ENCODE measurements around the gene APLNR. TPM values are rescaled to one million over a fixed set of nuclear protein-coding genes. Genes with fewer than 3 reads are reported as not detected.
A peak's percentile ranks its signal among the peaks of the same experiment; 100 is the strongest.

Gene APLNR
- total RNA-seq, 1 experiment from 2014 or later = not detected

DNA sequence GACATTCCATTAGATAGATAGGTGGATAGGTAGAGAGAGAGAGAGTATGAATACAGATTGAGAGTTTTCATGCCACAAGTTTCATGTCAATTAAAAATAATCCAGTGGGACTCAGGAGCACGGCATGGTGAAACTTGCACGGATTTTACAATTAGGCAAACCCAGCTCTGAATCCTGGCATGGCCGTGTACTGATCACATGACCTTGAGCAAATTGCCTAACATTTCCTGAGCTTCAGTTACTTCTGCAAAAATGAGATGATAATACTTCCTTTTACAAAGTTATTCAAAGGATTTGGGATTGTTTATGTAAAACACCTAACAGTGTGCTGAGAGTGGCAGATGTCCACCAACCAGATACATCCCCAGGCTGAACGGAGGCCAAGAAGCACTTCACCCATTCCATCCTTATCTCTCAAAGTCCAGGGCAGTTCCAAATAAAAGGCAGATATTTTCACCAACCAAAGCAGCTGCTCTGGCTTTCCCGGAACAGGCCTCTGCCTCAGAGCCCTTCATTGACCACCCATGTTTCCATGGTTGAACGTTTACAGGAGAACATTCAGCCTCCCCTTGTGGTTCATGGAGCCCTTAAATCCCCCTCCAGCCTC, 17.9 kb downstream of the APLNR start:
- no peak for DNase-seq (ENCODE audit: low spot score)

DNA sequence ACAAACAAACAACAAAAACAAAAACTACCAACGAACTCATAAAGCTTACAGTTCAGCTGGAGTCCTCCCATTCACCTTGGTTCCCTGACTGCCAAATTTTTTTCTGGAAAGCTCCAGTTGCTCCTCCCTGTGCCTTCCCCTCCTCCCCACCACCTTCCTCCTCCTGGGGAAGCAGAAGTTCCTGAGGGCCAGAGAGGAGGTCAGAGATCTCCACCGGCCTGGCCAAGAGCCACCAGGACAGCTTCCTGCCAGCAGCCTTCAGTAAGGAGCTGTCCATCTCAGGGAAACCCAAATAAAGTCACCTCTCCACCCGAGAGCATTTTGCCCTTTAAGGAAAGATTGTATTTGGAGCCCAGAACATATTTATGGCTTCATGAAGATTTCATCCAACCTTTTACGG, 20.0 kb downstream of the APLNR start:
- DNase-seq (ENCODE audit: low spot score) = no peak

DNA sequence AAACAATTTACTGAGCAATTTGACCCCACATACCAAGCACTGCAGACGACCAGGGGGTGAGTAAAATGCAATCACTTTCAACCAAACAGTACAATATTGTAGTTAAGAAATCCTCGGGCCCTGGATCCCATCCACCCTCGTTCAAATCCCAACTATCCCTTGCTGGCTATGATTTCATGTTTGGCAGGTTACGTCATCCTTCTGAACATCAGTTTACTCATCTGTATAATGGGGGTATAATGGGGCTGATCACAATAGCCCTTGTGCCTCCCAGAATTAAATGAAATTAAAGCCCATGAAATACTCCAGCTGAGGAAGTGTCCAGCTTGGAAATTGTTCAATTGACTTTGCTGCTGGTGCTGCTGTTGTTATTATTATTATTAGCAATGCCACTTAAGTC, 20.6 kb downstream of the APLNR start:
- DNase-seq (ENCODE audit: low spot score) = no peak

DNA sequence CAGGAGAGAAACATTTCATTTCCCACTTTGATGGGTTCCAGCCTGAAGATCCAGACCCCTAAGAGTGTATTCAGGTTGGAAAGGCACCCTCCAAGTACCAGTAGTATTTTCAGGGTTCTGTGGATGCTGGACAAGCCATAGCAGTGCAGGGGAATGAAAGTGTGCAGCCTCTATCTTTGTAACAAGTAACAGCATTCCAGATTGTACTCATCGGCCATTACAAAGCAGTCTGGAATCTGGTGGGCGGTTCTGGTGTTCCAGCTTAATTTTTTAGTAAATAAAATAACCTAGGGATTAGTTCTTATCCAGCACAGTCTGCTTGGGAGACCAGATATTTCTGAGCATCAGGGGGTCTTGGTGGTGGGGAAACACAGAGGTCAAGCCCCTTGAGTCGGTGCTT, 22.6 kb downstream of the APLNR start:
- DNase-seq (ENCODE audit: low spot score) = no peak

DNA sequence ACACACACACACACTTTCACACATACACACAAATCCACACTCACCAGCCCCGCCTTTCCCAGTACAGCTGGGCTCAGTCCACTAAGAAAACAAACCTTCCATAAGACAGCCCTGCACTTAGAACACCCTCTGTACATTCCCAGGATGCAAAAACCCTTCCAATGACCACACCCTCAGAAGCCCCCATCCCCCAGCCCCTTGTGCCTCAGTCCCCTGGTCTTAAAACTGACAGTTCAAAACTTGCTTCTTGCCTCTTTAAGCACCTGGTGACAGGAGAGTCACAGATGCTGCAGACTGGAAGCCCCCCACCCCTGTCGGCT, 23.0 kb downstream of the APLNR start:
- no peak for DNase-seq (ENCODE audit: low spot score)

DNA sequence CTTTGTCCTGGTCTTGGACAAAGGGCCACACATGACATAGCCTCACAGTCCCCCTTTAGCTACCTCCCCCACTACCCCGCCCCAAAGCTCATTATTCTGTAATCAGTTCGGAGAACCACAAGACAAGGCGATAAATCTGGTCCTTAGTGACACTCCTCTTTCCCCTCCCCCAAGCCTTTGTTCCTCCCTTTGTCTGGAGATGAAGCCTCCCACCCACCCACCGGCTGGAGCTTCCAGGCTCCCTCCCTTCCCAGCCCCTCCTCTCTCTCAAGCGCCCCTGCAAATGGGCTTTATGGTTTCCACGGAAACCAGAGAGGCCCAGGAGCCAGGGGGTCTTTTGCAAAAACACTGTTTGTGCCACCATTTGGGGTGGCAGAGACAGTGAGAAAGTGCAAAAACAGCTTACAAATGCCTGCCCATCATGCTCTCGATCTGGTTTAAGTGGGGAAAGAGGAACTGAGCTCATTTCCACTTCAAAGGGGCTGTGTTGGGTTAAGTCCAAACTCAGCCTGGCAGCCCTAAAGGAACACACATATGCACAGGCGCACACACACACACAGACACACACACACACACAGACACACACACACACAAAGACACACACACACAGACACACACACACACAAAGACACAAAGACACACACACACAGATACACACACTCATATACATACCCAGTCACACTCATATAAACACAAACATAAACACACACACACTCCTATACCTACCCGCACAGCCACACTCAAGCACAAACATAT, 23.5 kb downstream of the APLNR start:
- no peak for DNase-seq (ENCODE audit: low spot score)

DNA sequence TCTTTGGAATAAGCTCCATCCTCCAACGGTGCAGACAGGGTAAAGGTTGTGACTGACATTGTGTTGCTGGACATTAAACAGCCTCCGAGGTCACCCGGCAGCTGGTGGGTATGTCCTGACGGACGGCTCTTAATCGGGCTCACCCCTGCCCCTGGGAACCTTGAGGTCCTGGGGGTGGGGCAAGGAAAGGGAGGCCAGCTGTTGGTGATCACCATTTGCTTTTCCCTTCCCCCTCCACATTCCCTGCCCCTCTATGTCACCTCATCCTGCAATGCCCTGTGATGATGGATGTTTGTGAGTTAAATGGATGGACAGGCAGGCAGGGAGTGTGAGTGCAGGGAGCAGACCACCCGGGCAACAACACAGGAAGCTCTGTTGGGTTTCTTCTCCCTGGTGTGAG, 26.3 kb downstream of the APLNR start:
- no peak for DNase-seq (ENCODE audit: low spot score)

DNA sequence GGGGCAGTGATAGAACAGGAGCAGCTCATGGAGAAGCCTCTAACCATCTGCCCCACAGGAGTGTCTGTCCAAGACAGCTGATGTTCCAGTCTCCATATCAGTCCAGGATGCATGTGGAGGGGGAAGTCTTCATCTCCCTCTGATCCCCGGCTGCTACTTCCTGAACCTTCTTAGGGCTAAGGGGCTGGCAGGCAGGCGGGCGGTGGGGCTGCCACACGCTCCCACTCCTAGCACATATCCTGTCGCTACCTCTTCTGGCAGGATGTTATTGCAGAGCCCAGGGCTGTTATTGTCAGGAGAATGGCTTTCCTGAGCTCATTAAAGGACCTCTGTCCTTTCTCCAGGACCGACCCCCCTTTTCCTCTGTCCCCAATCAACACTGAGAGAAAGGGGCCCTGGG, 29.9 kb downstream of the APLNR start:
- DNase-seq (ENCODE audit: low spot score) = no peak

DNA sequence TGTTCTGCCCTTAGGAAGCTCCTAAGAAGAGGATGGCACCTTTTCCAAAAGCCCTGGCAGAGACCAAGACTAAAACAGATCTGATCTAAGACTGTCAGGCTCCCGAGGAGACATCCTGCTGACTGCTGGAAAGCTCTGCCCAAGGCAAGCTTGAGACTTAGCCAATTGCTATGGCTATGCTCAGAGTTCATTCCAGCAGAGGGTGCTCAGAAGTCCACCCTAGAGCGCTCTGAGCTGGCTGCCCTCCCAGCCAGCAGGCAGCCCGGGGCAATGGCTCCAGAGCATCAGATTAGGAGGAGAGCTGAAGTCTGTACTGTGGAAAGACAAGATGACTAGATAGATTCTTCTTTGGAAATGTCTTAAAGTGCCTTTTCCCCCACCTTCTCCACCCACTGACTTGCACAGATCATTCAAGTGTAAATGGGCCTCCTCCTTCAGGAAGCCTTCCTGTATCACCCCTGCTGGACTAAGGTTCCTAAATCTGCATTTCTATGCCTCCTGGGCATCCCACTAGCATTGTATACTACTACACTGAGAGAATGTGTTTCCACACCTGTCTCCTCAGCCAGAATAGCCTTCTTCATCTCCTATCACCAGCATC, 31.9 kb downstream of the APLNR start:
- peak; percentile 14 for DNase-seq (ENCODE audit: low spot score)

DNA sequence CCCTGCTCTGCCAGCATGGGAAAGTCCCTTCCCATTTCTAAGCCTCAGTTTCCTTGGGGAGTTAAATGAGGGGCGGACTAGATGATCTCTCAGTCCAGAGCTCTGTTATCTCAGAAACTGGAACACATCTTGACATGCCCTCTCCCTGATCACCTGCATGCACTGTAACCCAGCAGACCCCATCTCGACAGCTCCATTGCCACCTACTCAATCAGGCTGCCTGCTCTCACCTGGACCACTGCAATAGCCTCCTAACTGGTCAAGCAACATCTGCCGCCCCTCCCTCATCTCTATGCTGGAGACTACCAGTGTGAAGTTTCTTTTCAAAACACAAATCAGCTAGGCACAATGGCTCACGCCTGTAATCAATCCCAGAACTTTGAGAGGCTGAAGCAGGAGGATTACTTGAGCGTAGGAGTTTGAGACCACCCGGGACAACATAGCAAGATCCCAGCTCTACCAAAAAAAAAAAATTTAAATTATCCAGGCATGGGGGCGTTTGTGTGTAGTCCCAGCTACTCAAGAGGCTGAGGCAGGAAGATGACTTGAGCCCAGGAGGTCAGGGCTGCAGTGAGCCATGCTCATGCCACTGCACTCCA, 33.1 kb downstream of the APLNR start:
- DNase-seq (ENCODE audit: low spot score) = no peak

DNA sequence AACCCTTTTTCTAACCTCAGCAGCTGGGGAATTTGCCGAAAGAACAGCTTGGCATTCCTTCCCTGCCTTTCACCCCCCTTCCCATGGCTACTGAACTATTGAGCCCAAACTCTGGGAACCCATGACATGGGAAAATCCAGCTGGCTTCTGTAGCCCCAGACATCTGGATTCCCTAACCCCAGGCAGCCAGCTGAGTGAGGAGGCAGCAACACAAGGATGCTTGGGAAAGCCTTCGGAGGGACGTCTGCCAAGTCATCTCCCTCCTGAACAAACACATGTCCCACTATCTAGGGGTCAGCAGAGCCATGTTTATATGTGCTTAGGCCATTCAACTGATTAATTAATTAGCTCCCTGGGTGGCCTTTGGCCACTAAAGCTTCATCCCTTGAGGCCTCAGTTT, 33.7 kb downstream of the APLNR start:
- DNase-seq (ENCODE audit: low spot score) = no peak

DNA sequence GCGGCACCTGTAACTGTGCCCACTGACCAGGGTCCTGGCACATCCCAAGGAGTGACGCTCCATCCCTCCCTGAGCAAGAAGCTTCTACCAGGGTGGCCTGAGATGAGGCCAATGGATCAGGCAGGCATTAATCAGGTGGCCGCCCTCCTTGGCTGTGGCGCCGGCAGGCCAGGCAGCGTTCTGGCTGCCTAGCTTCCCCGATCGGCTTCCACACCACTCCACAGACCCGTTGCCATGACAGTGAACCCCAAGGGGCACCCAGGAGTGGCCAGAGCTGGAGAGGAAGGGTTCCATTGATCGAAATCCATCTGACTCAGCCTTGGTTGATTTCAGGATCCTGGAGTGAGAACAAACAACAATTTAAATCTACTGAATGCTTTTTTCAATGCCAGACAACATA, 34.8 kb downstream of the APLNR start:
- DNase-seq (ENCODE audit: low spot score) = no peak

DNA sequence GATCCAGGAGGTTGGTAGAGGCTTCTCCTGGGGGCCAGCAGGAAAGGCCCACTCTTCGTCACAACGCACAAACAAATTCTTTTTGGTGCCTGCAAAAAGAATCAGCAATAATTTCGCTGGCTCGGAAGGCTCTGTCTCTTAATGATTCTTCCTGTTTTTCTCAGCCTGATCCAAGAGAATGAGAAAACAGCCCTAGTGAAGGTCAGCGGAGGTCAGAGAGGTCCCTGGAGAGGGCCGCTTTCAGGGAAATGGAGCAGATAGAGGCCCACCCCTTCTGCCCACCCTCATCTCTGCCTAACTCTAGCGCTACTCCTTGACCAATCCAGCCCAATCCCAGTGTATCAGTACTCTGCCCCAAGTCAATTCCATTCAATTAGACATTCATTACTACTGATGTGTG, 36.1 kb downstream of the APLNR start:
- no peak for DNase-seq (ENCODE audit: low spot score)

DNA sequence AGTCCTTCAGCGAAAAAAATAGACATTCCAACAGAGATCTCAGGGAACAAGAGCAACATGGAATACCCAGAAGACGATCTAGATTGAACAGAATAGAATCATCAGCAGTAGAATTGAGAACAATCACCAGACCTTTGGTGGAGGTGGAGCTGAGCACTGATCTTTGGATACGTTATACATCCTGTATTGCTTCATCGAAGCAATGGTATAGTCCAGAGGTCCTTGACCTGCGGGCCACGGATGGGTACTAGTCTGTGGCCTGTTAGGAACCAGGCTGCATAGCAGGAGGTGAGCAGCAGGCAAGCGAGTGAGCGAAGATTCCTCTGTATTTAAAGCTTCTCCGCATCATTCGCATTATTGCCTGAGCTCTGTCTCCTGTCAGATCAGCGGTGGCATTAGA, 37.7 kb downstream of the APLNR start:
- DNase-seq (ENCODE audit: low spot score) = no peak

DNA sequence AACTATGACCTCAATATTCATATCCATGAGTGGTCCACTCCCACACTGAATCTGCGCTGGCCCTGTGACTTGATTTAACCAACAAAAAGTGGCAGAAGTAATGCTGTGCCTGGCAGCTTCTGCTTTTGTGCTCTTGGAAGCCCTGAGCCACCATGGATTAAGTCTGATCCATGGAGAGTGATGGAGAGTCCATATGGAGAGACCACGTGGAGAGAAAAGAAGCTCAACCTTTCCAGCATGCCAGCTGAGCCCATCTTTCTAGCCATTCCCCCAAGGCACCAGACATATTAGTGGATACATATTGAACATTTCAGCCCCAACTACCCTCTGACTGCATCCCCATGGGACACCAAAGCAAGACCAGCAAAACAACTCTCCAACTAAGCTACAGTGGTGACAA, 39.3 kb downstream of the APLNR start:
- DNase-seq (ENCODE audit: low spot score) = no peak

DNA sequence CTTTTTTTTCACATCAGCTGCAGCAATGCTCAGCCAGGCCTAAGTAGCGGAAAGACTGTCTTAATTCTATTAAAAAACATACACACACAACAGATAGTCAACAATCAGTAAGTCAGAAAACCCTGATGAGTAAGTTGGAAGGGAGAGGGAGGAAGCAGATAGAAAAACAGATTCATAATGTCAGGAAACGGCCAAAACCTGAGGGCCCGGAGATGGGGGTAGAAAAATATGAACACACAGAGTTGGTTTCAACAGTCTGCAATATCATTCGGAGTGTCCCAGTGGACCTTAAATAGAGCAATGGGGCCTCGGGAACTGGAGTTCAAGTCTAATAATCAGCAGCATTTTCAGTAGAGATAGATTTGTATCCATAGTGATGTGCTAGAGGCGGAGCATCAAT, 40.5 kb downstream of the APLNR start:
- DNase-seq (ENCODE audit: low spot score) = no peak

DNA sequence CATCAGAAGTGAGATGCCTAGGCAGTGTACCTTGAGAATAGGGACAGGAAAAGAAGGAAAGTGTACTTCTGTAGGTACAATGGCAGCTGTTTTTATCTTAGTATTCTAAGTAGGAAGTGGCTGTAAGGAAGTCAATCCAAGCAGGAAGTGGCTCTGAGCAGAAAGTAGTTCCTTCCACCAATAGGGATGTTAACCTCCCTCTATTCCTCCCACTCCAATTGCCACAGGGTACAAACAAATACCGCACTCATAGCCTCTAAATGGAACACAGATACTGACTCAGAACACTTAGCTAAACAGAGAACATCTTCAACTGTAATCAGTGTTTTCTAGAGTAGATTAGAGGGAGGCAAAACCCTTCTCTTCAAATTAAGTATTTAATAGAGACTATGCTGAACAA, 44.7 kb downstream of the APLNR start:
- DNase-seq (ENCODE audit: low spot score) = no peak

DNA sequence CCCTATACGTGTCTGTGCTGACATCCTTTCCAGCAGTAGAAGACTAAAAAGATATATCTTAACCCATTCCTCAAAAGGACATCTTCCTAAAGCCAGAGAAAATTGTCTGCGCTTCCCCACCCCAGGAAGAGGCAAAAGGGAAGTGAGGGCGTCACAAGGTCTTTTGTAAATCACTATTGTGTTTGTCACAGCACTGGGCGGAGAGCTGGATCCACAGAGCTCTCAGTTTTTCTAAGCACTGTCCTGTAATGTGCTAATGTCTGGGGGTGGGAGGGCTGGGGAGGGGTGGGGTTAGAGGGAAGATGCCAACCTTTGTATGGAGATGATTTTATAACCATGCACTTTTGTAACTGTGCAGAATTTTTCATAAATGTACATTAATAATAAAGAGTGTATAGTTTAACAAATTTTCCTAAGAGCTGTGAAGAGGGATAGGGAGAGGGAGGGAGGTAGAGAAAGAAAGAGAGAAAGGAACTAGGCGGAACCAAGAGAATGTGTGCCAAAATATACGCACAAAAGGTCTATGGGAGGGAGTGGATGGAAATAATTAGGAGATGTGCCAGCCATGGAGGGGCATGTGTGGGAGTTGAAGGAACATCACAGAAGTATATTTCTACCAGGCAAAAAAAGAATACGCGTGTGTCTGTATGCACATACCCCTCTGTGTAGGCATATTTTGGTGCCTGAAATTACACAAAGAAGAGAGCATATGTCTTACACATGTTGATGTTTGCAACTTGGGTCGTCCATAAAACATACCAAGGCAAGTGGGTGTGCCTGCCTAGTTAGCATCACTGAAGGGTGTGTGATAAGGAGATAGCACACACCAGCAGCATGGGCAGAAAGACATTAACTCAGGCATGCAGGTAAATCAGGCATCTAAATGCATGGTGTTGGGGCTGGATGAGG, 45.5 kb downstream of the APLNR start:
- DNase-seq (ENCODE audit: low spot score) = no peak

DNA sequence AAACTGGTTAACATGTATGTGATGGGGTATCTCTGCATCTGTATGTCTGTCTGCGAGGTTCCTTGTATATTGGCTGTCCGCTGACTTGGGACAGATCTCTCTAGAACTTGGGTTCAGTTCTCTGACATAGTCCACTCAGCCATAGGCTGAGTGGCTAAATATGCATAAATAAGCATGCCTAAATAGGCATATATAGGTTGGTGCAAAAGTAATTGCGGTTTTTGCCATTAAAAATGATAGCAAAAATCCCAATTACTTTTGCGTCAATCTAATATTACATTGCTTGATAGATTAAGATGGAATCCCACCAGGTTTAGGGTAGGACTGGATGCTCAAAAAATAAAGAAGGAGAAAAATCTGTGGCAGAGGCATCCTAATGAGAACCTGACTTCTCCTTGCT, 46.5 kb downstream of the APLNR start:
- no peak for DNase-seq (ENCODE audit: low spot score)
